ENCODE measurements around the gene FHOD3.
"Not testable (repeated sequence)": the region's sequence is repeated elsewhere in the genome, so short reads cannot be mapped to it uniquely, and the experiment has no call there.

The FHOD3 gene

GRCh38 chr18:36451454-36452251 is 154.1 kb downstream of the FHOD3 start:
- DNase-seq (ENCODE audit: low spot score): no peak

GRCh38 chr18:36454245-36454644 is 156.7 kb downstream of the FHOD3 start:
- DNase-seq (ENCODE audit: low spot score): no peak

GRCh38 chr18:36454848-36455458 is 157.4 kb downstream of the FHOD3 start:
- no peak for DNase-seq (ENCODE audit: low spot score)

GRCh38 chr18:36455931-36456330 is 158.4 kb downstream of the FHOD3 start:
- no peak for DNase-seq (ENCODE audit: low spot score)

GRCh38 chr18:36456622-36457021 is 159.1 kb downstream of the FHOD3 start:
- DNase-seq (ENCODE audit: low spot score): no peak

- no peak for DNase-seq (ENCODE audit: low spot score)
Measured at GRCh38 chr18:36457683-36458082, 160.2 kb downstream of the FHOD3 start.

GRCh38 chr18:36458306-36458705 is 160.8 kb downstream of the FHOD3 start:
- no peak for DNase-seq (ENCODE audit: low spot score)

GRCh38 chr18:36459203-36459602 is 161.7 kb downstream of the FHOD3 start:
- DNase-seq (ENCODE audit: low spot score): no peak

- no peak for DNase-seq (ENCODE audit: low spot score)
Measured at GRCh38 chr18:36459786-36460185, 162.3 kb downstream of the FHOD3 start.

GRCh38 chr18:36460324-36460850 is 162.9 kb downstream of the FHOD3 start:
- DNase-seq (ENCODE audit: low spot score): no peak

GRCh38 chr18:36460854-36461253 is 163.3 kb downstream of the FHOD3 start:
- no peak for DNase-seq (ENCODE audit: low spot score)

GRCh38 chr18:36461551-36461987 is 164.1 kb downstream of the FHOD3 start:
- DNase-seq (ENCODE audit: low spot score): no peak

- DNase-seq (ENCODE audit: low spot score): not testable (repeated sequence)
Measured at GRCh38 chr18:36463516-36463915, 166.0 kb downstream of the FHOD3 start.

GRCh38 chr18:36464126-36464651 is 166.7 kb downstream of the FHOD3 start:
- DNase-seq (ENCODE audit: low spot score): no peak

- DNase-seq (ENCODE audit: low spot score): no peak
Measured at GRCh38 chr18:36465276-36465675, 167.8 kb downstream of the FHOD3 start.

- DNase-seq (ENCODE audit: low spot score): no peak
Measured at GRCh38 chr18:36465970-36466369, 168.5 kb downstream of the FHOD3 start.

GRCh38 chr18:36467614-36468013 is 170.1 kb downstream of the FHOD3 start:
- DNase-seq (ENCODE audit: low spot score): no peak

GRCh38 chr18:36468161-36468560 is 170.6 kb downstream of the FHOD3 start:
- no peak for DNase-seq (ENCODE audit: low spot score)

- no peak for DNase-seq (ENCODE audit: low spot score)
Measured at GRCh38 chr18:36469461-36469860, 171.9 kb downstream of the FHOD3 start.

GRCh38 chr18:36470896-36471295 is 173.4 kb downstream of the FHOD3 start:
- DNase-seq (ENCODE audit: low spot score): no peak

- no peak for DNase-seq (ENCODE audit: low spot score)
Measured at GRCh38 chr18:36471393-36471792, 173.9 kb downstream of the FHOD3 start.

- DNase-seq (ENCODE audit: low spot score): no peak
Measured at GRCh38 chr18:36476433-36476832, 178.9 kb downstream of the FHOD3 start.

- no peak for DNase-seq (ENCODE audit: low spot score)
Measured at GRCh38 chr18:36477776-36478175, 180.3 kb downstream of the FHOD3 start.

Measured in GM03348 (cell line).